ENCODE data around the gene FMN2.

Gene FMN2

DNA sequence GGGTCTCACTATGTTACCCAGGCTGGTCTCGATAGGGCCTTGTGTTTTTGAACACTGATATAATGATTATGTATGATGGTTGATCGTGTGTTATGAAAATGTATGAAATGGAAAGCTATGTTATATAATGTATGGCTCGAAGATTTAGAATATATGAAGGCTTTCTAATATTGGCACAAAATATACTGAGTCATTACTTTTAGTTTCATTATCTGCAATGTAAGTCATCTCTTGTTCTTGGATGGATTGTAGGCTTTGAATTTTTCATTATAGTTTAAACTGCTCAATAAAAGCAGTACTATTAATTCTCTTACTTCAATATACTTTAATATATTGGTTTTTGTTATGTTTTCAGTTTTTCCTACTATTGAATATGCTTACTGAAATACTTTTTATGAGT, 10.1 kb downstream of the FMN2 start:
- no peaks in the 10 kb centered on the region for H3K36me3 Mint-ChIP-seq (ENCODE audit: insufficient read depth)
- peaks cover 0 to 10% of the 10 kb centered on the region in 2 donors for H3K27me3 Mint-ChIP-seq
- no peak overlapping the region for H3K4me3 Mint-ChIP-seq
- no peak overlapping the region for H3K27ac Mint-ChIP-seq
- peaks cover 0 to 9% of the 10 kb centered on the region in 2 donors for H3K9me3 Mint-ChIP-seq
- DNase-seq, result no peak
- ATAC-seq (replicated peaks), result no peak
- no peaks in the 10 kb centered on the region for H3K4me1 Mint-ChIP-seq (ENCODE audit: low read depth in 2 of 2)

DNA sequence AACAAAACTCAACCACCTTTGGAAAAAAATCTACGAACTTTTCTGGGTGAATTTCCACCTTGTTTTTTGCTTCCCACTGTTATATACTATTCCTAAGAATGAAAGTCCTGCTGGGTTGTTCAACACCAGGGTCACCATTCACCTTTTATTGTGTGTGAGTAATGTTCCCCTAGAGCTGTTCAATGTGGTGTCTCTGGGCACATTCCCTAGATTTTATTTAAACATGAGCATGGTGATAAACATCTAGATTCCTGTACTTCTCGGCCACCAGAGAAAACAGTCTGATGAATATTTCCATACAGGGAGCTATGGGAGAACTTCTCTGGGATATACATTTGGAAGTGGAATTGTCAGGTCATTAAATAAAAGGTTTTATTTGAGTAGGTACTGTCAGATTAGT, 13.0 kb downstream of the FMN2 start:
- Mint-ChIP-seq H3K4me1 (ENCODE audit: low read depth in 2 of 2) (no peaks in the 10 kb centered on the region), H3K9me3 (peaks cover 0 to 9% of the 10 kb centered on the region in 2 donors), H3K27ac (no peak overlapping the region), H3K27me3 (peaks cover 0 to 4% of the 10 kb centered on the region in 2 donors), H3K4me3 (no peak overlapping the region), H3K36me3 (ENCODE audit: insufficient read depth) (no peaks in the 10 kb centered on the region)
- DNase-seq, result no peak
- no peak for ATAC-seq (replicated peaks)

DNA sequence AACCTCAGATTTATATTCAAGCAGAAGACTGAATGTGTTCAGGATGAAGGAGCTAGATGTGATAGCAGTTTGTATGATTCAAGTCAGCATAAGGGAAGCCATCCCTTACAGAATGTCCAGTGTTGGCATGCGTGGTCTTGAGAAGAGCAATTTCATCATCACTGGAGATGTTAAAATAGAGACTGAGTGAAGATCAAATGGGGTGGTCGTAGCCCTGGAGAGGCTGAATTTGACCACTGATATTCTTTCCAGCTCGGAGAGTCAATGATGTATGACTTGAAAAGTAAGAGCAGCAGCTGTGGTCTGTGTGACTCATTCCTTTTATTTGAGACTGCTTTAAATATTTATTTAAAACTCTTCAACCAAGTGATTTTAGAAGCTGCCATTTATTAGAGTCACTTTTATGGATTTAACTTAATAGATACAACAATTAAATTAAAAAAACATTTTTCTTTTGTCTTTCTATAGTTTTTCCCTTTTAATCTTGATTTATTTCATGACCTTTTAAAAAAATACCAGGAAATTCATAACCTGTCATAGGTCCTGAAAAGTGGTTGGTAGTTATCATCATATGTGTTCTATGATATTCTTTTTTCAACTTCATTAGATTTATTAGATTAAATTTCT, 15.5 kb downstream of the FMN2 start:
- Mint-ChIP-seq H3K4me3 (no peak overlapping the region), H3K27ac (no peak overlapping the region)

DNA sequence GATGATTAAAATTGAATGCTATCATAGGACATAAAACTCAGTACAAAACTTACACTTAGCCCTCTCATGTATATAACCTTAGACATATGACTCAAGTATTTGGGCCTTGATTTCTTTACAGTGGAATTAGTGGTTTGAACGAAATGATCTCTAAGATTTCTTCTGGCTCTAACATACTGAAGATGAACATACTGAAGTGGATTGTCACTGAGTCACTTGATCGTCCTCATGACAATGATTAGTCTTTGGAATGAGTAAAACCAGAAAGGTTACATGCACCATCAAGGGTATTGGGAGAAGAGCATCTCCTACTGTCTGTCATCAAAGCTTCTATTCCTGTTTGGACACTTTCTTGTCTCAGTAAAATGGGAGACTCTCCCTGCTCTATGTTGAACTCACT, 17.4 kb downstream of the FMN2 start:
- Mint-ChIP-seq H3K4me1 (ENCODE audit: low read depth in 2 of 2) (no peaks in the 10 kb centered on the region), H3K9me3 (peaks cover 0 to 4% of the 10 kb centered on the region in 2 donors), H3K27ac (no peak overlapping the region), H3K4me3 (no peak overlapping the region), H3K36me3 (ENCODE audit: insufficient read depth) (no peaks in the 10 kb centered on the region), H3K27me3 (peaks cover 0 to 5% of the 10 kb centered on the region in 2 donors)
- ATAC-seq (replicated peaks) (no peak), DNase-seq (no peak)

More for the DNA sequence above, 15.5 kb downstream of the FMN2 start:
- no peaks in the 10 kb centered on the region for H3K36me3 Mint-ChIP-seq (ENCODE audit: insufficient read depth)
- DNase-seq (no peak), ATAC-seq (replicated peaks) (no peak)
- H3K27me3 Mint-ChIP-seq, result peaks cover 0 to 5% of the 10 kb centered on the region in 2 donors
- no peaks in the 10 kb centered on the region for H3K4me1 Mint-ChIP-seq (ENCODE audit: low read depth in 2 of 2)
- peaks cover 0 to 7% of the 10 kb centered on the region in 2 donors for H3K9me3 Mint-ChIP-seq

DNA sequence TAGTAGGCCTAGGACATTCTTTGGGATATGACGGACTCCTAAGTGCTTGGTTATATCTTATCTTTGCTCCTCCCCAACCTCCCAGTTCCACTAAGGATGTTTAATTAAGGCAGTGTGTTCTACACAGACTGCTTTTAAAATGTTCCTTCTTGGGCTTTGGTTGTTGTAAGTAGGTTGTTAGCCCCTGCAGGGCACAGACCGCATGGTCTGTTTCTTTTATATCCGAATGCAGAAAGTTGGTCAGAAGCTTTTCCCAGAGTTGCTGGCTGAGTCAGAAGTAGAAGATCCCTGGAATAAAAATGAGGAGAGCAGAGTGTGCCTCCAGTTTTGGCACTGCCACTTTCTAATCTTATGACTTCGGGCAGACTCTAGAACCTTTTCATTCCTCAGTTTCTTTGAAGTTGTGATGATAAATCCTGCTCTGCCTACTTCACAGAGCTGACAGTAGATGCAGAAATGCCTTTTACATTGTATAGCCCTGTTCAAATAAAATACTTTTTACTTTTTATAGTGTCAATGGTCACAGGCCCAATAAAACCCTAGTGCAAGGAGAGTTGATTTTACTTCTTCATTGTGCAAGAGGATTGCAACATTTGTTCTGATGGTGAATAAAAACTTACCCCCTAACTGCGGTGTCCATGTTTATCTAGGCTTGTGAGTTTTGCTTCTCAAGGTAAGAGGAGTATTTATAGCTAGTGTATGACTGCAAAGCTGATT, 18.4 kb downstream of the FMN2 start:
- DNase-seq, result no peak
- Mint-ChIP-seq H3K4me1 (ENCODE audit: low read depth in 2 of 2) (no peaks in the 10 kb centered on the region), H3K4me3 (no peak overlapping the region), H3K27ac (no peak overlapping the region), H3K36me3 (ENCODE audit: insufficient read depth) (no peaks in the 10 kb centered on the region), H3K27me3 (peaks cover 0 to 5% of the 10 kb centered on the region in 2 donors), H3K9me3 (peaks cover 0 to 3% of the 10 kb centered on the region in 2 donors)
- ATAC-seq (replicated peaks), result no peak

DNA sequence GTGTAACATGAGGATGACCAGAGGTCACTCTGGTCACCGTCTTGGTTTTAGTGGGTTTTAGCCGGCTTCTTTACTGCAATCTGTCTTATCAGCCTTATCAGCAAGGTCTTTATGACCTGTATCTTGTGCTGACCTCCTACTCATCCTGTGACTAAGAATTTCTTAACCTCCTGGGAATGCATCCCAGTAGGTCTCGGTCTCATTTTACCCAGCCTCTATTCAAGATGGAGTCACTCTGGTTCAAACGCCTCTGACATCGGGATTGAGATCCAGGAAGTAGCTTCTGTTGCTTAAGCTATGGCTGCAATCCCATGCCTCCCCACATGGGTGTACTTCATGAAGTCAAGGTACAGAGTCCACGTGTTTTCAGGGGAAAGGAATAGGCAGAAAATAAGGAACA, 19.9 kb downstream of the FMN2 start:
- Mint-ChIP-seq H3K27ac (no peak overlapping the region), H3K36me3 (ENCODE audit: insufficient read depth) (no peaks in the 10 kb centered on the region), H3K27me3 (peaks cover 0 to 5% of the 10 kb centered on the region in 2 donors), H3K9me3 (no peaks in the 10 kb centered on the region), H3K4me3 (no peak overlapping the region), H3K4me1 (ENCODE audit: low read depth in 2 of 2) (no peaks in the 10 kb centered on the region)
- DNase-seq, result no peak
- ATAC-seq (replicated peaks), result no peak

DNA sequence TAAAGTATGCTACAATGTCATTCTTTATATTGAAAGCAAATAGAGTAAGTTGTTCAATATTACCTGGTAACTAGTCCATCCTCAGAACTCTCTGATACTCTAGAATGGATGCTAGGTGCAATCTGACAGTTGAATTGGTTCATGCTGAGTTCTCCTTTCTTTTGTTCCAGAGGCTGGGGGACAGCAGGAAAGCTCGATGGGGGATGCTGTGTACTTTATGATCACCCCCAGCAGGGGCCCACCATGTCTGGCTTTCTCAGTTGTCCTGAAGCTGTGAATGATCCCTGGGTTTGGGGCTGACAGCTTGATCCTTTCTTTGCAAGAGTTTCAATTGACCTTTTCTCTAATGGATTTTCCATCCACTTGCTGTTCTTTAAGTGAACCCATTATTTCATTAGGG, 22.5 kb downstream of the FMN2 start:
- no peak overlapping the region for H3K4me3 Mint-ChIP-seq
- no peaks in the 10 kb centered on the region for H3K36me3 Mint-ChIP-seq (ENCODE audit: insufficient read depth)
- no peak overlapping the region for H3K27ac Mint-ChIP-seq
- peaks cover 0 to 5% of the 10 kb centered on the region in 2 donors for H3K27me3 Mint-ChIP-seq
- H3K9me3 Mint-ChIP-seq, result no peaks in the 10 kb centered on the region
- H3K4me1 Mint-ChIP-seq (ENCODE audit: low read depth in 2 of 2), result no peaks in the 10 kb centered on the region
- ATAC-seq (replicated peaks) (no peak), DNase-seq (no peak)

DNA sequence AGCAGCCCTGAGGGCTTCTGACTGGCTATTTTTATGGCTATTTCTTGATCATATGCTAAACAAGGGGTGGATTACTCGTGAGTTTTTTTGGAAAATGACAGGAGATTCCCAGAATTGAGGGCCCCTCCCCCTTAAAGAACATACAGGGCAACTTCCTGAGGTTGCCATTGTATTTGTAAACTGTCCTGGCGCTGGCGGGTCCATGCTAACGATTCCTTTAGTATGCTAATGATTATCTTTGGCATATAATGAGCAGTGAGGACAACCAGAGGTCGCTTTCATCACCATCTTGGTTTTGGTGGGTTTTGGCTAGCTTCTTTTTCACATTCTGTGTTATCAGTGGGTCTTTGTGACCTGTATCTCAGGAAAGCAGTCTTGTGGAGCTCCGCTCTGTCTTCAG, 24.1 kb downstream of the FMN2 start:
- H3K4me1 Mint-ChIP-seq (ENCODE audit: low read depth in 2 of 2), result no peaks in the 10 kb centered on the region
- no peak for ATAC-seq (replicated peaks)
- no peaks in the 10 kb centered on the region for H3K9me3 Mint-ChIP-seq
- no peaks in the 10 kb centered on the region for H3K36me3 Mint-ChIP-seq (ENCODE audit: insufficient read depth)
- DNase-seq, result no peak
- H3K27me3 Mint-ChIP-seq, result no peaks in the 10 kb centered on the region
- no peak overlapping the region for H3K27ac Mint-ChIP-seq
- H3K4me3 Mint-ChIP-seq, result no peak overlapping the region

DNA sequence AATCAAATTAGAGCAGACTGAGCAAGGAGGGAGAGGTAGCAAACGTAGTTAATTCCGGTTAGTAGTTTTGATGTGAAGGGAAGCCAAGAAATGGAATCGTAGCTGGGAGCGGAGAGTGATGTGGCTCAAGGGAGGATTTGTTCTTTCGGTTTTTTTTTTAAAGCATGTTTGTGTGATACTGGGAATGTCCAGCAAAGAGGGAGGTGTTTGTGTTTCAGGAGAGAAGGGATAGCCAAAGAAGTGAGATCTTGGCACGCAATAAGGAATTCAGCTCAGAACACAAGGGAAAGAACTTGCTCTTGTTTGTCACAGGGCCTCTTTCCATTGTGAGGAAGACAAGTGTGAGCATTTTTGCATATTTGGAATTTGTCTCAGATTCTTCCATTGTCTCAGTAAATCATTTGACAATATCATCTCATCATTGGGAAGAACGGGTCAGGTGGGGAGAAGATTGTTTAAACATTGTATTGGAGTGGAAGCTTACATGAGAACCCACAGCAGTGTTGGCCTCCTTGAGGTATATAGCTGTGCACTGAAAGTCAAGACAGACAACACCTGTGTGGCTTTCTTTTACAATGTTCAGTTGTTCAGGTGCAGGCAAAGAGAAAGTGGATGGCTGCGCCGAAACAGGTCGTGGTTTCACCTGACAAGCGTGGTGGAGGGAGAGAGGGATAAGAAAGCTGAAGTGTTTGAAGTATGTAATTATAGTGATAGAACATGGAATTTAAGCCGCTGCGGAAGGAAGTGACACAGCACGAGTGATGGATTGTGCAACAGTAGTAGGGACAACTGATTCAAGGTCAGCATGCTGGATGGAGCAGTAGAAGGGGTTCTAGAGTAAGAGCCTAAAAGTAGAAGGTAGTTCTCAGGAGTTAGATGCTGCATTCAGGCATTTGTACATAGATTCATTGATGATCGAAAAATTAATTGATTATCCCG, 25.4 kb downstream of the FMN2 start:
- Mint-ChIP-seq H3K27ac (no peak overlapping the region), H3K27me3 (no peaks in the 10 kb centered on the region), H3K4me1 (ENCODE audit: low read depth in 2 of 2) (no peaks in the 10 kb centered on the region), H3K9me3 (no peaks in the 10 kb centered on the region), H3K36me3 (ENCODE audit: insufficient read depth) (no peaks in the 10 kb centered on the region), H3K4me3 (no peak overlapping the region)
- ATAC-seq (replicated peaks), result no peak
- DNase-seq, result no peak

DNA sequence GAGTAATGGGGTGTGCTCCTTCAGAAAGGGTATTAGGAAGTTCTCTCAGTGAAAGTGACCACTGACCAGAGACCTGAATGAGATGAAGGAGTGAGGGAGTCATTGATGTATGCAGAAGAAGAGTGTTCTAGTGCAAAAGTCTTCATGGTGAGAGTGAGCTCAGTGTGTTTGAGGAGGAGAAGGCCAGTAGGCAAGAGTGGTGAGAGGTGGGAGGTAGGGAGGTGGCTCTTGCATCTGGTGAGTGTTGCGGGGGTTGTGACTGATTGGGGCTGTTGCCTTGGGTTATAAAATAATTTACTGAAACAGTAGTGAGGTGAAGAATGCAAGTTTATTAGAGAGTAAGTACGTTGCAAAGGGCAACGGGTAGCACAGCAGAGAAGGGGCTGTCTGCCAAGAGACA, 26.2 kb downstream of the FMN2 start:
- ATAC-seq (replicated peaks) (no peak), DNase-seq (no peak)
- Mint-ChIP-seq H3K27ac (no peak overlapping the region), H3K36me3 (ENCODE audit: insufficient read depth) (no peaks in the 10 kb centered on the region), H3K27me3 (no peaks in the 10 kb centered on the region), H3K4me1 (ENCODE audit: low read depth in 2 of 2) (no peaks in the 10 kb centered on the region), H3K4me3 (no peak overlapping the region), H3K9me3 (no peaks in the 10 kb centered on the region)

DNA sequence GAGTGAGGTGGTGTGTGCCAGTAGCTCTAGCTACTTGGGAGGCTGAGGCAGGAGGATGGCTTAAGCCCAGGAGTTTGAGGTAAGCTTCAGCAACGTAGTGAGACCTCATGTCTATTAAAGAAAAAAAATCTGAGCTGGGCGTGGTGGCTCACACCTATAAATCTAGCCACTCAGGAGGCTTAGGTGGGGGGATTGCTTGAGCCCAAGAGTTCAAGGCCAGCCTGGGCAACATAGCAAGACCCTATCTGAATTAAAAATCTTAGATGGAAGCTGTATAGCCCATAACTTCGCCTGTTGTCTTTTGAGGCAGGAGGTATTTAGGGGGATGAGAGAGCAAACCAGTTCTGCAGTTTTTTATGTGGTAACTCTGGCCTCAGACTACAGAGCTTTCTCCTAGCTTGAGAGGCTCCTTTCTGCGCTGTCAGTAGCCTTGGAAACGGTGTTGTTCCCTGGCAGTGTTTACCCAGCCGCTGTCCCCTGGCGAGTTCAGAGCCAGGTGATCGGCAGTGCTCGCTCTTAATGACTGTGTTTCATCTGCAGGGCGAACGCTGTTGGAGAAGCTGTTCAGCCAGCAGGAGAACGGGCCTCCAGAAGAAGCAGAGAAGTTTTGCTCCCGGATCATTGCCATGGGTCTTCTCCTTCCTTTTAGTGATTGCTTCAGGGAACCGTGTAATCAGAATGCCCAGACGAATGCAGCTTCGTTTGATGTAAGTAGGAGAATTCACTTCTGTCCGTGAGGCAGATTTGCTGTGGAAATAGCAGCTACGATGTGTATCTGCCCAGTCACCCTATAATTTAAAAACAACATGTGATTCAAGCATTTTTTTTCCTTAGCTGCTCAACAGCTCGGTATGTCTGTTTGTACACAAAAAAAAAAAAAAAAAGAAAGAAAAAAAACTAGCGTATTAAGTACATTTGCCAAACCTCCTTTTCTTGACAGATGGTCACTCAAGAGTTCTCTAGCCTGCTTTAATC, 31.2 kb downstream of the FMN2 start:
- Mint-ChIP-seq H3K27ac (no peak overlapping the region), H3K4me1 (ENCODE audit: low read depth in 2 of 2) (no peaks in the 10 kb centered on the region), H3K36me3 (ENCODE audit: insufficient read depth) (no peaks in the 10 kb centered on the region), H3K27me3 (no peaks in the 10 kb centered on the region), H3K4me3 (no peak overlapping the region), H3K9me3 (peaks cover 6 to 12% of the 10 kb centered on the region in 2 donors)
- ATAC-seq (replicated peaks) (no peak), DNase-seq (no peak)

DNA sequence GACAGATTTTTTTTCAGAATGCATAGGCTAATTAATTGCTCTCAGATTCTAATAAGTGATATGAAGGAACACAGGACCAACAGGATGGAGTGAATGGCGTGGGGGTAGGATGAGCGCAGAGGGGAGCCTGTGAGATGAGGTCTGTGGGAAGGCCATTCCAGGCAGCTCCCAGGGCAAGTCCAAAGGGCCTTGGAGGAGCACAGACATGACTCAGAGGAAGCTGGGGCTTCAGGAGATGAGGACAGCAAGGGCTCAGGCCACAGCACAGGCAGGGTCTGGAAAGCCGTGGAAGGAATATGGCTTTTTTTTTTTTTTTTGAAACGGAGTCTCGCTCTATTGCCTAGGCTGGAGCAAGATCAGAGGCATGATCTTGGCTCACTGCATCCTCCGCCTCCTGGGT, 35.1 kb downstream of the FMN2 start:
- Mint-ChIP-seq H3K9me3 (peaks cover 8 to 15% of the 10 kb centered on the region in 2 donors), H3K4me3 (no peak overlapping the region), H3K27me3 (peaks cover 0 to 7% of the 10 kb centered on the region in 2 donors), H3K4me1 (ENCODE audit: low read depth in 2 of 2) (no peaks in the 10 kb centered on the region), H3K27ac (no peak overlapping the region), H3K36me3 (ENCODE audit: insufficient read depth) (no peaks in the 10 kb centered on the region)
- DNase-seq (no peak), ATAC-seq (replicated peaks) (no peak)

DNA sequence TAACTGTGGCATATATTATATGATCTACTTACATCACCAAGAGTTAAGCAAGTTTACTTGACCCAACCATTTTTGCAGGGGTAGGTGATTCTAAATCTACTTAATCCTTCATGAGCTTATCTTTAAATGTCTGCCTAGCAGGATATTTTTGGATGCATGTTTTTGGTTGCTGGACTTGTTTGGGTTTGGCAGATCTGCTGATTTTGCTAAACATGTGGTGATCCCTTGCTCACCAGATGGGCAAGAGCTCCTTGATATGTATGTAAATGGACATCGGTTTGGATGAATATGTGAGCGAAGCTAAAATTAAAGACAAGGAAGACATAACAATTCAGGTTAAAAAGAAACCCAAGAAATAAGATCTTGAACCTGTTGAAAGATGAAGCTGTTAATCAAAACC, 36.7 kb downstream of the FMN2 start:
- no peaks in the 10 kb centered on the region for H3K36me3 Mint-ChIP-seq (ENCODE audit: insufficient read depth)
- peaks cover 0 to 7% of the 10 kb centered on the region in 2 donors for H3K27me3 Mint-ChIP-seq
- H3K4me3 Mint-ChIP-seq, result no peak overlapping the region
- no peak for DNase-seq
- no peak for ATAC-seq (replicated peaks)
- H3K27ac Mint-ChIP-seq, result no peak overlapping the region
- no peaks in the 10 kb centered on the region for H3K4me1 Mint-ChIP-seq (ENCODE audit: low read depth in 2 of 2)
- peaks cover 16 to 18% of the 10 kb centered on the region in 2 donors for H3K9me3 Mint-ChIP-seq

Data from effector memory CD8-positive, alpha-beta T cell (primary cell).